Endothelial cell of umbilical vein (primary cell): ENCODE measurements around the gene MAST4. TPM values are rescaled to one million over a fixed set of nuclear protein-coding genes. Genes with fewer than 3 reads are reported as not detected.

Experiments
- BruUV-seq: library from RNA; stranded (reverse); fragments of 400-500 nt; replicated peaks from 2 replicates; lab custom pipeline; 2021; lab: Mats Ljungman, UMichigan
- CTCF ChIA-PET: fragments of 300-600, 350-600 bp; sonication (Branson Sonifier 250); formaldehyde crosslinking; loops from one replicate; lab custom pipeline; 2021; ENCODE audit warnings: antibody characterized with exemption, inconsistent platforms; lab: Charles Lee
- POLR2A ChIA-PET: fragments of 300-600, 350-600 bp; sonication (Branson Sonifier 250); formaldehyde crosslinking; loops from one replicate; lab custom pipeline; 2021; ENCODE audit warnings: antibody characterized with exemption, inconsistent platforms; lab: Charles Lee
- DNase-seq: peaks from one replicate; pipeline ENCODE4 v3.0.0-alpha.2; 2011; ENCODE audit warnings: low read depth, low spot score
- FAIRE-seq: peaks from 2 replicates; lab custom pipeline; 2011; peaks lifted over from hg19 to GRCh38; lab: Jason Lieb, UNC
- H2AFZ ChIP-seq: 2 replicates; pipeline ENCODE4 v1.6.0; 2012; ENCODE audit warnings: low read depth, low read length, control low read depth, inconsistent platforms
- H3K27ac ChIP-seq: 2 replicates; pipeline ENCODE4 v1.5.1; 2011; ENCODE audit warnings: low read depth, mild to moderate bottlenecking, control low read depth, low read length, moderate library complexity; ENCODE audit not compliant: insufficient read depth
- H3K27me3 ChIP-seq, 2 experiments: 2 replicates each; pipeline versions ENCODE4 v1.6.0 to v1.6.1; 2011; ENCODE audit warnings: low read length in 2 of 2, mixed read lengths in 1 of 2; ENCODE audit not compliant: control insufficient read depth in 2 of 2, insufficient read depth in 2 of 2
- H3K36me3 ChIP-seq, 2 experiments: 2 replicates in 1 of 2; 3 replicates in 1 of 2; pipeline ENCODE4 v1.5.1; 2011; ENCODE audit warnings: low read length in 2 of 2, mild to moderate bottlenecking in 1 of 2, moderate library complexity in 1 of 2; ENCODE audit not compliant: control insufficient read depth in 2 of 2, insufficient read depth in 2 of 2; ENCODE audit errors: extremely low read depth in 1 of 2
- H3K4me1 ChIP-seq: 3 replicates; pipeline ENCODE4 v1.5.1; 2011; ENCODE audit warnings: mild to moderate bottlenecking, low read length; ENCODE audit not compliant: control insufficient read depth, insufficient read depth; ENCODE audit errors: extremely low read depth
- H3K4me2 ChIP-seq: 2 replicates; pipeline ENCODE4 v1.6.1; 2011; ENCODE audit warnings: low read length, control low read depth, mixed read lengths; ENCODE audit not compliant: insufficient read depth
- H3K4me3 ChIP-seq, 3 experiments: fragments of 200-600 bp in 1 of 3; sonication (generic), shearing (Covaris generic) in 1 of 3; replicated peaks in 1 of 3; 2 replicates each; pipeline ENCODE4 v1.5.1; 2011 to 2016; ENCODE audit warnings: control low read depth in 3 of 3, low read length in 3 of 3, mild to moderate bottlenecking in 2 of 3, inconsistent platforms in 1 of 3, low read depth in 1 of 3, moderate library complexity in 1 of 3; ENCODE audit not compliant: insufficient read depth in 1 of 3
- H3K79me2 ChIP-seq: 2 replicates; pipeline ENCODE4 v1.6.0; 2012; ENCODE audit warnings: low read length, inconsistent platforms; ENCODE audit not compliant: control insufficient read depth, insufficient read depth
- H3K9ac ChIP-seq: replicated peaks from 2 replicates; pipeline ENCODE3; 2011; ENCODE audit warnings: low read length, control low read depth; ENCODE audit not compliant: insufficient read depth; ENCODE audit errors: extremely low read depth
- H3K9me1 ChIP-seq: replicated peaks from 3 replicates; pipeline ENCODE4 v1.6.0; 2011; ENCODE audit warnings: mild to moderate bottlenecking, low read length; ENCODE audit not compliant: control insufficient read depth, insufficient read depth; ENCODE audit errors: extremely low read depth
- H3K9me3 ChIP-seq: replicated peaks from 2 replicates; pipeline ENCODE4 v1.5.1; 2012; ENCODE audit warnings: low read length, inconsistent platforms; ENCODE audit not compliant: control insufficient read depth, insufficient read depth
- H4K20me1 ChIP-seq: replicated peaks from 2 replicates; pipeline ENCODE3; 2011; ENCODE audit warnings: mild to moderate bottlenecking, low read length; ENCODE audit not compliant: control insufficient read depth, insufficient read depth; ENCODE audit errors: extremely low read depth
- EZH2 ChIP-seq: IDR thresholded peaks from 2 replicates; pipeline ENCODE4 v1.6.1; 2012; ENCODE audit warnings: borderline replicate concordance, low read depth, mild to moderate bottlenecking, moderate library complexity, low read length, inconsistent platforms; ENCODE audit not compliant: severe bottlenecking
- FOS ChIP-seq: IDR thresholded peaks from 2 replicates; pipeline ENCODE4 v1.6.1; 2011; ENCODE audit warnings: mild to moderate bottlenecking, low read length, moderate library complexity, borderline replicate concordance; ENCODE audit not compliant: insufficient read depth
- GATA2 ChIP-seq: IDR thresholded peaks from 2 replicates; pipeline ENCODE4 v1.7.0; 2011; ENCODE audit warnings: low read depth, mild to moderate bottlenecking, moderate library complexity, mixed read lengths, low read length; ENCODE audit not compliant: insufficient read length, insufficient read depth
- JUN ChIP-seq: IDR thresholded peaks from 2 replicates; pipeline ENCODE4 v1.6.1; 2011; ENCODE audit warnings: borderline replicate concordance, low read depth; ENCODE audit not compliant: insufficient read length, insufficient read depth
- MYC ChIP-seq: IDR thresholded peaks from one replicate; pipeline ENCODE4 v1.6.1; 2011; ENCODE audit warnings: mild to moderate bottlenecking, low read depth, low read length
- POLR2A ChIP-seq: IDR thresholded peaks from 2 replicates; pipeline ENCODE4 v1.6.1; 2012; ENCODE audit warnings: low read depth, mild to moderate bottlenecking, control low read depth, low read length
- POLR2AphosphoS5 ChIP-seq: IDR thresholded peaks from 2 replicates; pipeline ENCODE4 v1.6.1; 2012; ENCODE audit warnings: low read depth, mild to moderate bottlenecking, control low read depth, low read length, moderate library complexity; ENCODE audit not compliant: insufficient read depth
- dilution Hi-C: fragments of 300-500 bp; cut with MboI; formaldehyde crosslinking; loops from one replicate; pipeline ENCODE4 v1.15.0; 2019; ENCODE audit warnings: low sequenced_read_pairs; ENCODE audit not compliant: extremely low pct_ligation_motif_present
- intact Hi-C: fragments of 100-400 bp; cut with micrococcal nuclease; formaldehyde crosslinking; loops from one replicate; pipeline ENCODE4 v1.10.0; 2022
- polyA plus RNA-seq, 4 experiments: library from polyadenylated mRNA; depleted of rRNA in 3 of 4; stranded (reverse) in 3 of 4; unstranded in 1 of 4; fragments of >200 nt; gene quantifications; 2 replicates each; pipeline versions ENCODE4 v1.2.1 to v1.2.3, GENCODE V29; 2011 to 2012; ENCODE audit warnings: missing spikeins in 1 of 4
- total RNA-seq: library from RNA; stranded (reverse); gene quantifications from 2 replicates; pipeline ENCODE4 v1.2.3, GENCODE V29; 2021
- TF ChIP-seq, protein P1 (sequence below), 2 donors: IDR thresholded peaks; 1 replicate in 1 of 2; 2 replicates in 1 of 2; pipeline ENCODE4 v1.5.1; 2011; ENCODE audit warnings: low read length in 2 of 2, mild to moderate bottlenecking in 2 of 2, moderate library complexity in 2 of 2, control low read depth in 1 of 2, inconsistent platforms in 1 of 2, low read depth in 1 of 2; ENCODE audit not compliant: insufficient read depth in 1 of 2; ENCODE audit errors: extremely low read depth in 1 of 2
- TF ChIP-seq, protein P2 (sequence below): IDR thresholded peaks from 2 replicates; pipeline ENCODE4 v1.6.1; 2011; ENCODE audit not compliant: insufficient read depth, insufficient read length

The MAST4 gene
- total and polyA plus RNA-seq, 2 donors (not counting 3 experiments of a cell fraction or from before 2014, with no cell fraction given) = 40.2 to 116 TPM

DNA sequence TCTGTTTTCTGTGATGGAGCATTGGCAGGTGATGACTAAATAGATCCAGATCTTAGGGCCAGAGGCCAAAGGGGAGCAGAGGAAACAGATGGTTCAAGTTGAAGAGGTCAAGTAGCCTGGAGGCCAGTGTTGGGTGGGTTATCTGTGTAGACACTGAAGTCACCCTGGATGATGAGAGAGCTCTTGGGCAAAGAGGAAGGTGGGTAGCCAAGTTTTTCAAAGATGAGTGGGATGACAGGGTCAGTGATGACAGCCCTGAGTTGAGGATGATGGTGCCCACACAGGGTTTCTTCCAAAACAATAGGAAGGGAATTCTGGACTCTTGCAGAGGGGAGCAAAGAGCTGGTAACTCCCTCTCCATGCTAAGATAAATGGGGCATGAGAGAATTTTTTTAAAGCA is 523.8 kb downstream of the MAST4 start:
- no peak overlapping the region for H3K4me2 ChIP-seq
- FAIRE-seq = no peak
- H3K27ac ChIP-seq = no peak overlapping the region
- no peaks in the 10 kb centered on the region for H4K20me1 ChIP-seq
- H3K9me1 ChIP-seq = no peaks in the 10 kb centered on the region
- CTCF ChIA-PET = no interaction called here
- H2AFZ ChIP-seq = no peak overlapping the region
- no TSS peak for BruUV-seq
- H3K9me3 ChIP-seq = no peaks in the 10 kb centered on the region
- H3K27me3 ChIP-seq = no peaks in the 10 kb centered on the region
- H3K4me3 ChIP-seq = no peak overlapping the region
- POLR2A ChIA-PET = interaction anchor here (0.5 kb wide), 1 partner anchor 24 kb away, joined by 3 read pairs; no protein-coding TSS in a partner anchor
- TF ChIP-seq FOS (no peak), GATA2 (no peak), MYC (no peak), POLR2AphosphoS5 (no peak), EZH2 (no peak), POLR2A (no peak), JUN (no peak)
- TF ChIP-seq, protein P1, sequence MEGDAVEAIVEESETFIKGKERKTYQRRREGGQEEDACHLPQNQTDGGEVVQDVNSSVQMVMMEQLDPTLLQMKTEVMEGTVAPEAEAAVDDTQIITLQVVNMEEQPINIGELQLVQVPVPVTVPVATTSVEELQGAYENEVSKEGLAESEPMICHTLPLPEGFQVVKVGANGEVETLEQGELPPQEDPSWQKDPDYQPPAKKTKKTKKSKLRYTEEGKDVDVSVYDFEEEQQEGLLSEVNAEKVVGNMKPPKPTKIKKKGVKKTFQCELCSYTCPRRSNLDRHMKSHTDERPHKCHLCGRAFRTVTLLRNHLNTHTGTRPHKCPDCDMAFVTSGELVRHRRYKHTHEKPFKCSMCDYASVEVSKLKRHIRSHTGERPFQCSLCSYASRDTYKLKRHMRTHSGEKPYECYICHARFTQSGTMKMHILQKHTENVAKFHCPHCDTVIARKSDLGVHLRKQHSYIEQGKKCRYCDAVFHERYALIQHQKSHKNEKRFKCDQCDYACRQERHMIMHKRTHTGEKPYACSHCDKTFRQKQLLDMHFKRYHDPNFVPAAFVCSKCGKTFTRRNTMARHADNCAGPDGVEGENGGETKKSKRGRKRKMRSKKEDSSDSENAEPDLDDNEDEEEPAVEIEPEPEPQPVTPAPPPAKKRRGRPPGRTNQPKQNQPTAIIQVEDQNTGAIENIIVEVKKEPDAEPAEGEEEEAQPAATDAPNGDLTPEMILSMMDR (IDR thresholded peaks at IDR 0.05; ENCODE audit: extremely low read depth in 1 of 2, insufficient read depth in 1 of 2, low read depth in 1 of 2, low read length in 2 of 2) = no peak
- TF ChIP-seq, protein P2, sequence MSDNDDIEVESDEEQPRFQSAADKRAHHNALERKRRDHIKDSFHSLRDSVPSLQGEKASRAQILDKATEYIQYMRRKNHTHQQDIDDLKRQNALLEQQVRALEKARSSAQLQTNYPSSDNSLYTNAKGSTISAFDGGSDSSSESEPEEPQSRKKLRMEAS = no peak
- no peaks in the 10 kb centered on the region for H3K4me1 ChIP-seq
- H3K36me3 ChIP-seq = peaks cover 13 to 30% of the 10 kb centered on the region in 2 experiments
- DNase-seq = no peak
- no peaks in the 10 kb centered on the region for H3K79me2 ChIP-seq
- no peak overlapping the region for H3K9ac ChIP-seq
- intact Hi-C loops (no loop called here), dilution Hi-C loops (no loop called here)
